ENCODE results near the gene ACTL9. TPM values are rescaled to one million over a fixed set of nuclear protein-coding genes. Genes with fewer than 3 reads are reported as not detected.

ACTL9 gene
- total RNA-seq, 2 experiments from 2014 or later, result not detected

- peaks cover 58% of the 10 kb centered on the region for H3K4me1 ChIP-seq (ENCODE audit: insufficient read depth, low read length)
- no peak overlapping the region for H3K27ac ChIP-seq (ENCODE audit: low read depth in 1 of 2, low read length in 2 of 2)
- ChIA-PET CTCF (no interaction called here), POLR2A (no interaction called here)
- Mint-ChIP-seq H3K27ac (no peak overlapping the region), H3K27me3 (peaks cover 7% of the 10 kb centered on the region), H3K4me1 (ENCODE audit: low read depth) (peaks cover 47% of the 10 kb centered on the region), H3K36me3 (ENCODE audit: low read depth) (no peaks in the 10 kb centered on the region), H3K9me3 (no peaks in the 10 kb centered on the region), H3K4me3 (no peak overlapping the region)
- H3K9me3 ChIP-seq (ENCODE audit: control insufficient read depth in 1 of 2, insufficient read depth in 1 of 2, low read length in 2 of 2), result peaks cover 0 to 6% of the 10 kb centered on the region in 2 experiments
- intact Hi-C loops (cut with DNase I, micrococcal nuclease), result no loop called here
- H3K4me3 ChIP-seq (ENCODE audit: low read length), result no peak overlapping the region
- no peak for TF ChIP-seq CTCF (IDR thresholded peaks at IDR 0.05)
- no peaks in the 10 kb centered on the region for H3K36me3 ChIP-seq (ENCODE audit: insufficient read depth, low read length)
- H3K27me3 ChIP-seq (ENCODE audit: control insufficient read depth in 1 of 2, insufficient read depth in 2 of 2, low read length in 2 of 2), result no peaks in the 10 kb centered on the region
- ATAC-seq (ENCODE audit: poor library complexity) (no peak), DNase-seq (no peak)
Observed at GRCh38 chr19:8699908-8700307, 1.3 kb upstream of the ACTL9 start.

GRCh38 chr19:8697671-8698432 lies 743 bp downstream of the ACTL9 start:
- DNase-seq, result peak in 4 of 14 experiments; percentile 10 to 36 (median 18)
- intact Hi-C loops (cut with DNase I, micrococcal nuclease), result no loop called here
- POLR2A ChIA-PET, result no interaction called here

GRCh38 chr19:8696993-8697392 lies 1.6 kb downstream of the ACTL9 start:
- intact Hi-C loops (cut with DNase I, micrococcal nuclease), result no loop called here
- H3K36me3 ChIP-seq (ENCODE audit: insufficient read depth, low read length), result no peaks in the 10 kb centered on the region
- no peak overlapping the region for H3K27ac Mint-ChIP-seq
- peaks cover 42% of the 10 kb centered on the region for H3K4me1 ChIP-seq (ENCODE audit: insufficient read depth, low read length)
- H3K9me3 Mint-ChIP-seq, result no peaks in the 10 kb centered on the region
- POLR2A ChIA-PET, result no interaction called here
- no peak for DNase-seq
- H3K4me3 ChIP-seq (ENCODE audit: low read length), result no peak overlapping the region
- peaks cover 0 to 6% of the 10 kb centered on the region in 2 experiments for H3K9me3 ChIP-seq (ENCODE audit: control insufficient read depth in 1 of 2, insufficient read depth in 1 of 2, low read length in 2 of 2)
- H3K4me3 Mint-ChIP-seq, result no peak overlapping the region
- CTCF ChIA-PET, result no interaction called here
- no peak for TF ChIP-seq CTCF (IDR thresholded peaks at IDR 0.05)
- H3K4me1 Mint-ChIP-seq (ENCODE audit: low read depth), result peaks cover 28% of the 10 kb centered on the region
- peaks cover 14% of the 10 kb centered on the region for H3K27me3 Mint-ChIP-seq
- no peak overlapping the region for H3K27ac ChIP-seq (ENCODE audit: low read depth in 1 of 2, low read length in 2 of 2)
- H3K36me3 Mint-ChIP-seq (ENCODE audit: low read depth), result no peaks in the 10 kb centered on the region
- H3K27me3 ChIP-seq (ENCODE audit: control insufficient read depth in 1 of 2, insufficient read depth in 2 of 2, low read length in 2 of 2), result no peaks in the 10 kb centered on the region
- ATAC-seq (ENCODE audit: poor library complexity), result no peak

More at GRCh38 chr19:8697671-8698432, 743 bp downstream of the ACTL9 start:
- Histone ChIP-seq H3K36me3 (ENCODE audit: insufficient read depth, low read length) (no peaks in the 10 kb centered on the region), H3K27ac (ENCODE audit: low read depth in 1 of 2, low read length in 2 of 2) (no peak overlapping the region), H3K27me3 (ENCODE audit: control insufficient read depth in 1 of 2, insufficient read depth in 2 of 2, low read length in 2 of 2) (no peaks in the 10 kb centered on the region), H3K4me3 (ENCODE audit: low read length) (no peak overlapping the region), H3K9me3 (ENCODE audit: control insufficient read depth in 1 of 2, insufficient read depth in 1 of 2, low read length in 2 of 2) (peaks cover 0 to 6% of the 10 kb centered on the region in 2 experiments), H3K4me1 (ENCODE audit: insufficient read depth, low read length) (peaks cover 50% of the 10 kb centered on the region)
- CTCF ChIA-PET, result no interaction called here
- no peak for ATAC-seq (ENCODE audit: poor library complexity)
- peaks cover 12% of the 10 kb centered on the region for H3K27me3 Mint-ChIP-seq
- H3K27ac Mint-ChIP-seq, result no peak overlapping the region
- no peaks in the 10 kb centered on the region for H3K9me3 Mint-ChIP-seq
- H3K4me3 Mint-ChIP-seq, result no peak overlapping the region
- peaks cover 36% of the 10 kb centered on the region for H3K4me1 Mint-ChIP-seq (ENCODE audit: low read depth)
- no peaks in the 10 kb centered on the region for H3K36me3 Mint-ChIP-seq (ENCODE audit: low read depth)
- TF ChIP-seq CTCF (IDR thresholded peaks at IDR 0.05), result no peak
